Kidney tubule cell (primary cell): ENCODE measurements around the gene CCDC74A.
A peak's percentile ranks its signal among the peaks of the same experiment; 100 is the strongest.
"Not testable (repeated sequence)": the region's sequence is repeated elsewhere in the genome, so short reads cannot be mapped to it uniquely, and the experiment has no call there.

Experiments used
- DNase-seq: peaks from one replicate; pipeline ENCODE4 v3.0.0-alpha.2; 2018; ENCODE audit warnings: low spot score

The CCDC74A gene

GRCh38 chr2:131527131-131528001, at the start of gene CCDC74A:
Gene CCDC74A (plus strand): TSS chr2:131527888. CDS start chr2:131527971, 83 bp downstream.
- peak; percentile 69 for DNase-seq

GRCh38 chr2:131478074-131478849, 49.4 kb upstream of the CCDC74A start:
- not testable (repeated sequence) for DNase-seq

GRCh38 chr2:131478850-131479461, 48.7 kb upstream of the CCDC74A start:
- DNase-seq = not testable (repeated sequence)

GRCh38 chr2:131480351-131480750, 47.3 kb upstream of the CCDC74A start:
- DNase-seq = not testable (repeated sequence)

DNA sequence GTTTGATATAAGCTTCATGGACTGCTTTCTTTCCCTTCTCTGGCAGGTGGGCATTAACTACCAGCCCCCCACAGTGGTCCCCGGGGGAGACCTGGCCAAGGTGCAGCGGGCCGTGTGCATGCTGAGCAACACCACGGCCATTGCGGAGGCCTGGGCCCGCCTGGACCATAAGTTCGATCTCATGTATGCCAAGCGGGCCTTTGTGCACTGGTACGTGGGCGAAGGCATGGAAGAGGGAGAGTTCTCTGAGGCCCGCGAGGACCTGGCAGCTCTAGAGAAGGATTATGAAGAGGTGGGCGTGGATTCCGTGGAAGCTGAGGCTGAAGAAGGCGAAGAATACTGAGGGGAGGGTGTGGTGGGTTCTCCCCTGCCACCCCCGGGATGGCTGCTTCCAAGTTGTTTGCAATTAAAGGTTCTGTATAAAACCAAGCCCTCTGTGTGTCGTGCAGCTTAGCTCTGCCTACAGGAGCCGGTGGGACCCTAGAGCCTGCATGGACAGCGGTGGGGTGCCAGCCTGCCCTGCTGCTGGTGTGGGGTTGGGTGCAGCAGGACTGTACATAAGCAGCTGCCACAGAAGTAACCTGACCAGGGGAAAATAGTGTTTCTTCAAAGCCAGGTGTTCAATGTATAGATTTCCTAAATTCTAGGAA, 45.1 kb upstream of the CCDC74A start:
- not testable (repeated sequence) for DNase-seq

- not testable (repeated sequence) for DNase-seq
These were observed 43.5 kb upstream of the CCDC74A start for GRCh38 chr2:131483981-131484820.

DNA sequence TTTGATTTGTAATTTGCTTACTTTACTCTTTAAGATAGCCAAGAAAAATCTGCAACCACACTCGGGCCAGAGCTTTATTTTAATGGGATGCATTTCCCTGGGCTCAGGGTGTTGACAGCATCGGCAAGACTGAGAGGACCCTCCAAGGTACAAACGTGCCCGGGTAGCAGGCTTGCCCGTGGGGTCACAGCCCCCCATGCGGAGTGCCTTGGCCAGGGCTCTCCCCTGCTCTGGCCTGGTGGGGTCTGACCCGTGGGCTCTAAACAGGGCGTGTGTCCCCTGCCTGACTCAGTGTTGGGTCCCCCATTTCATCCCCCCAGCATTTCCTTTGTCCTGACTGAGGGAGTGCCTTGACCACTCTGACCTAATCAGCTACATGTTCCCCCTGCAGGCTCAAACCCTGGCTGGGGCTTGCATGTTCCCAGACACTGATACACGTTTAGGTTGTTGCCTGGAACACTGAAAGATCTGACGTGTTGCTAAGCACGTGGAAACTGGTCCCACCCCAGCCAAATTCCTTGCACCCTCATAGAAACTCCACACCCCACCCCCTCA, 42.7 kb upstream of the CCDC74A start:
- DNase-seq = not testable (repeated sequence)

DNA sequence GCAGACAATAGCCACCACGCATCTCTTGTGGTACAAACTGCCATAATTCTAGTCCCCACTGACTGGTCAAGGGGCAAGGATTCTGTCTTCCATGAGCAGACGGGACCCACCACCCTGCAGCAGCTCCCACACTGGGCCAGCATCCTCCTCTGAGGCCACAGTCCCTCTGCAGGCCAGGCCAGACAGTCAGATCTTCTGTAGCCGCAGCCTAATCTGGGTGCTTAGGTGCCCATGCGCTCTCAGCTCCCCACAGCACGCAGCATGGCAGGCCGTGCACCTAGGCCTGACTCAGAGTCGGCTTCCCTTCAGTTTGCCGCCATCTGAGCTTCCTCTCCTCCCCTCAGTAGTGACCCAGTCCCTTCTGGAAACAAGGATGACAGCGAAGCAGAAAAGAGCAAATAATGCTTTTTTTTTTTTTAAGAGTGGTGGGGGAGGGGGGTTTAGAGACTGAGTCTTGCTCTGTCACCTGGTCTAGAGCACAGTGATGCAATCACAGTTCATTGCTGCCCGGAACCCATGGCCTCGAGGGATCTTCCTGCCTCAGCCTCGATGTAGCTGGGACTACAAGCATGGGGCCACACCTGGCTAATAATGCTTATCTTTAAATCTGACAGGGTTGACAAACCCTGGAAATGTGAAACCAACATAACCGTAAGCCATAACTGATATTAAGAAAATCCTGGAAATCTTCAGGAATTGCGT, 41.3 kb upstream of the CCDC74A start:
- DNase-seq = not testable (repeated sequence)

DNA sequence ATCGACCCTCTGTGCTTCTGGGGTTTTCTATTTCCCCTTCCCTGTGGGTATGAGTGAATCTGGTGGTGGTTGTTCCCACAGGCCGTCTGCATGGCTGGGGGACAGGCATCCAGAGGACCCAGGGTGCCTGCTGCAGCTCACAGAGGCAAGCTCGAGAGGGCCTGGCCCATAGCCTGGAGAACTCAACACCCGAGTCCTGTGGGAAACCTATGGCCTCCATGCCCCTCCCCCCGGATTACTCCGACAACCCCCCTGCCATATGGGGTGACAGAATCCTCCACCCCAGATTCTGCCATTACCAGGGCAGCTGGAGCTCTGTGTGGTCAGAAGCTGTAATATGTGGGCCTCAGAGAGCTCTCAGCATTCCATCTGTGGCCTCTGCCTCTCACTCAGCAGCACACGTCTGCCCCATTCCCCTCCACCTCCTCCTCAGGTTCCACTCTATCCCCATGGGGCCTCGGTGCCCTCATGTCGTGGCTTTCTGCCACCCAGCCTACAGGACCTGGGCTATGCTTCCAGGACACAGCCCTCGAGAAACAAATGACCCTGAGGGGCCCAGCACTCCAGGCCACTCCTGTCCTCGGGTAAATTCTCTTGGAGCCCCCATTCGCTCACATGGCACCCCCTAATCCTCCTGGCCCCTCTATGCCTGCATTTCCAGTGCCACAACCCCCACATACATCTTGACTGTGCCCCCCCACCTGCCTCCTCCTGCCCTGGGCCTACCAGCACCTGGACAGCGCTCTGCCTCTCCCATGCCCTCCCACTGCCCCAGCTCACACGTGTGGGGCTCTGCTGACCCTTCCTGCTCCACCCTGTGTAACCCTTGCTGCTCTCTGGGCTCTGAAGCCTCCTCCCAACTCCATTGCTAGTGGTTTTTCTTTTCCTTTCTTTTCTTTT, 39.1 kb upstream of the CCDC74A start:
- no peak for DNase-seq

DNA sequence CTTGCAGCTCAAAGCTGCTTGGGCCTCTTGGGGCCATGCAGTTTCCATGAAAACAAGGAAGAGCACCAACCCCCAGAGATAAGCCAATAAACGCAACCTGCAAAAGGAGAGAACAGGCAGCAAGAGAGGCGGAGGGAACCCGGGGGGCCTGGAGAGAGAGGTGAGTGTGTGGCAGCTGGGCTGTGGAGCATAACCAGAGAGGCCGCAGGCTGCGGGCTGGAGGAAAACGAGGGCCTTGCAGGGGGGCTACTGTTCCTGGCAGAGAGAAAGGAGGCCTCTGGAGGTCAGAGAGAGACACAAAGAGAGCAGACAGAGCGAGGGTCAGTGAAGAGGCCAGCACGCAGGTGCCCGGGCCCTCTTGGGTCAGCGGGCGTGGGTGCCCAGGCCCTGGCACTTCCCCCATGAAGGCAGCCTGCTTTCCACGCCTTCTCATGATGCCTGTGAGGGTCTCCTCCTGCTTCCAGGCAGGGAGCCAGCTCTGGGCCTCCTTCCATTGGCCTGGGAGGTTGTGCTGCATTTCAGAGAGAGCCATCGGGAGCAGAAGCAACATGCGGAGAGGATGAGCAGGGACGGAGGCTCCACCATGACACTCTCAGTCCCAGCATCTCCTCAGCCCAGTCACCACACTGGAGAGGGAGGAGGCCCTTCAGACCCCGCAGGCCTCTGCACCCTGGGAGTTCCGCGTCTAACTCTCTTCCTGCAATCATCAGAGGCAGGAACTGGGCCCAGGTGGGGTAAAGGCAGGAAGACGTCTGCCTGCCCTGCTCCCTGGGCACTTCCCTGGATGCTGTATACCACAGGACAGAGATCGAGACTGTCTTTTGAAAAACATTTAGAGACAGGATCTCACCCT, 36.8 kb upstream of the CCDC74A start:
- peak; percentile 28 for DNase-seq

GRCh38 chr2:131491469-131491836, 36.2 kb upstream of the CCDC74A start:
- DNase-seq = not testable (repeated sequence)

GRCh38 chr2:131492015-131492417, 35.7 kb upstream of the CCDC74A start, which contains the start of gene MZT2A:
Gene MZT2A (minus strand): TSS chr2:131492397. CDS start chr2:131492376, 21 bp downstream.
- DNase-seq = not testable (repeated sequence)

- peak; percentile 98 for DNase-seq
These were observed 35.1 kb upstream of the CCDC74A start for GRCh38 chr2:131492418-131493198.

DNA sequence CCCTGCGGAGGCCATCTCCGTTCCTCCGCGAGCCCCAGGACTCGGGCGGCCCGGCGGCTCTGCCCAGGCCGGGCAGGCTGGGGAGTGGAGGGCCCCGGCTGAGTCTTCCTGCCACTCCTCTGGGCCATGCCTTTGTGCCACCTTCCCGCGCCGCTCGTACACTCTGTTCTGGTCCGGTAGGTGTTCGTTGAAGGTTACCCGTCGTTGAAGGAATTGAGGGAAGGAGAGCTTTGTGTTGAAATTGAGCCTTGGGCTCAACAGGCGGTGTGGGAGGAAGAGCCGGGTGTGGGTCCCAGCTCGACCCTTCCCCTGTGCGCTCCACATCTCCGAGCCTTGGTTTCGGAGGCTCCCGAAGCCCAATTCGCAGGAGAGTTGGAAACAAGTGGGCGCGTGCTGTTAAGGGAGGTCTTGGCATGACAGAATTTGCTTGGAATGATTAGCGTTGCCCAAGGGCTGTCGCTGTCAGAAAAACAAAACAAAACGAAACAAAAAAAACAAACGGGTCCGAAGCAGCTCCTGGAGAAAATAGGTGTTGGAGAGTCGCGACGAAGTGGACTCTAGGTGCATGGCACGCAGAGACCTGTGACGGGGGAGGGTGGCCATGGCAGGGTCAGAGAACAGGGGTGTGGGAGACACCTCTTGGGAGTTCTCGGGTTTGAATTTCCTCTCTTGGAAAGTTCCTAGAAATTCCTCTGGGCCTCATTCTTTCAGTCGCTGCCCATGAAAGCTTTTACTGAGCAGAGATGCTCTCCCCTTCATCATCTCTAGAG, 34.3 kb upstream of the CCDC74A start:
- DNase-seq = peak; percentile 21

DNA sequence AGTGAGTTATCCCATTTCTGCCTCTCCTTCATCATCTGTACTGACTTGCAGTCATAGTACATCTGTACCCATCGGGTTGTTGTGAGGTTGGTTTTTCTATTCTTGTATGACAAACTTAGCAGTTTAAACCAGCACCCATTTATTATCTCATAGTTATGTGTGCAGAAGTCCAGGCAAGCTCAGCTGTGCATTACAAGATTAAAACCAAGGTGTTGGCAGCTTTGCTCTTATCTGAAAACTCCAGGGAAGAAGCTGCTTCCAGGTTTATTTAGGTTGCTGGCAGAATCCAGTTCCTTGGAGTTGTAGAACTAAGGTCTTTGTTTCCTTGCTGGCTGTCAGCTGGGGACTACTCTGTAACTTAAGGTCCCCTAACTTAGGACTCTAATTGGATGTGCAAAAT, 32.2 kb upstream of the CCDC74A start:
- DNase-seq = not testable (repeated sequence)

DNA sequence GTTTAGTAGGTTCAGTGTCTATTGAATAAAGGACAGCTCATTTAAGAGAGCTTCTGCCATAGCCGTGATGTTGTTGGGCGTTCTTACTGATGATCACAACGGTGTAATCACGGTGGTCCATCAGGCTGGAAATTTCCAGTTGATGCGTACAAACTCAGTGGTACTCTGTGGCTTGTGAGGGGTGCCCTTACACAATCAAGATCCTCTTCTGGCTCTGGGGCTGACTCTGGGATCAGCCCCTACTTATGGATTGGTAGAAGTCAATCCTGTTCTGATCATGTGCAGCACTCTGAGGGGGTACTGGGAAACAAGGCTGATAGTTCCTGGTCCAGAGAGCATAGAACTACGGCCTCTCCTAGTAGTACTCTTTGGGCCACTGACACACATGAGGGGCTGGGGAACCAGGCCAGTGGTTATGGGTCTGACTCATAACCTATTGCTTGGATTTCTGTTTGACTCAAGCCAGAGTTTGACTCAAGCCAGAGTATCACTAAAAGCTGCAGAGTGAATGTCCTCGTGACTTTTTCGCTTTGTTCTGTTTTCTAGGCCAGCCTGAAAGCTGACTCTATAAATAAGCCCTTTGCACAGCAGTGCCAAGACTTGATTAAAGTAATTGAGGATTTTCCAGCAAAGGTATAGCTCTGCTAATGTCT, 29.2 kb upstream of the CCDC74A start:
- peak; percentile 28 for DNase-seq
